HG02798 (cell line): ENCODE measurements around the gene POU6F1.
"Not testable (repeated sequence)": the region's sequence is repeated elsewhere in the genome, so short reads cannot be mapped to it uniquely, and the experiment has no call there.

Source experiments
- ATAC-seq: cut with Tn5 transposase; IDR thresholded peaks from one replicate; pipeline ENCODE4 v1.9.1; 2021; ENCODE audit warnings: mild to moderate bottlenecking; ENCODE audit not compliant: unreplicated experiment, poor library complexity

POU6F1 gene, protein sequence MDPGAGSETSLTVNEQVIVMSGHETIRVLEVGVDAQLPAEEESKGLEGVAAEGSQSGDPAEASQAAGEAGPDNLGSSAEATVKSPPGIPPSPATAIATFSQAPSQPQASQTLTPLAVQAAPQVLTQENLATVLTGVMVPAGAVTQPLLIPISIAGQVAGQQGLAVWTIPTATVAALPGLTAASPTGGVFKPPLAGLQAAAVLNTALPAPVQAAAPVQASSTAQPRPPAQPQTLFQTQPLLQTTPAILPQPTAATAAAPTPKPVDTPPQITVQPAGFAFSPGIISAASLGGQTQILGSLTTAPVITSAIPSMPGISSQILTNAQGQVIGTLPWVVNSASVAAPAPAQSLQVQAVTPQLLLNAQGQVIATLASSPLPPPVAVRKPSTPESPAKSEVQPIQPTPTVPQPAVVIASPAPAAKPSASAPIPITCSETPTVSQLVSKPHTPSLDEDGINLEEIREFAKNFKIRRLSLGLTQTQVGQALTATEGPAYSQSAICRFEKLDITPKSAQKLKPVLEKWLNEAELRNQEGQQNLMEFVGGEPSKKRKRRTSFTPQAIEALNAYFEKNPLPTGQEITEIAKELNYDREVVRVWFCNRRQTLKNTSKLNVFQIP

GRCh38 chr12:51217968-51218606 is at the start of gene POU6F1:
Gene POU6F1, minus strand, starts transcription at chr12:51218062. Its CDS starts 11,226 bp downstream, at chr12:51206836.
- ATAC-seq = peak; percentile 74

GRCh38 chr12:51265024-51265423 is 47.2 kb upstream of the POU6F1 start:
- ATAC-seq = peak; percentile 51

DNA sequence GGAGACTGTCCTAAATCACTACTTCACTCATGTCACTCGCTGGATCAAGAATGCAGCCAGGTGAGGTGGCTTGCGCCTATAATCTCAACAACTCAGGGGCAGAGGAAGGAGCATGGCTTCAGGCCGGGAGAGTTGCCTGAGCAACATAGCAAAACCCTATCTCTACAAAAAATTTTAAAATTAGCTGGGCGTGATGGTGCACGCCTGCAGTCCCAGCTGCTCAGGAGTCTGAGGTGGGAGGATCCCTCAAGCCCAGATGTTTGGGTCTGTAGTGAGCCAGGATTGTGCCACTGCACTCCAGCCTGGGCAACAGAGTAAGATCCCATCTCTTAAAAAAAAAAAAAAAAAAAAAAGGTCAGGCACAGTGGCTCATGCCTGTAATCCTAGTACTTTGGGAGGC is 46.4 kb upstream of the POU6F1 start:
- no peak for ATAC-seq

DNA sequence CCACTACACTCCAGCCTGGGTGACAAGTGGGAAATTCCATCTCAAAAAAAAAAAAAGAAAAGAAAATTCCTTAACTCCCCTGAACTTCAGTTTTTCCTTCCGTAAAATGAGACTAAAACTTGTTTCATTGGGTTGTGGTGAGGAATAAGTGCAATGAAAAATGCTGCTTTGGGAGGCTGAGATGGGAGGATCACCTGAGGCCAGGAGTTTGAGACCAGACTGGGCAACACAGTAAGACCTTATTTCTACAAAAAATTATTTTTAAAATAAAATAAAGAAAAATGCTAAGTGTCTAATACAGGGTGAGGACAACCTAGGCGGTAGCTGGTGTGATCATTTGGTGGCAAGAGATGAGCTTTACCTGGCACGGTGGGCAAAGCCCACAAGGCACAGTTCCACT is 45.5 kb upstream of the POU6F1 start:
- ATAC-seq = no peak

GRCh38 chr12:51262758-51263177 is 44.9 kb upstream of the POU6F1 start:
- no peak for ATAC-seq

GRCh38 chr12:51259600-51259999 is 41.7 kb upstream of the POU6F1 start:
- not testable (repeated sequence) for ATAC-seq

DNA sequence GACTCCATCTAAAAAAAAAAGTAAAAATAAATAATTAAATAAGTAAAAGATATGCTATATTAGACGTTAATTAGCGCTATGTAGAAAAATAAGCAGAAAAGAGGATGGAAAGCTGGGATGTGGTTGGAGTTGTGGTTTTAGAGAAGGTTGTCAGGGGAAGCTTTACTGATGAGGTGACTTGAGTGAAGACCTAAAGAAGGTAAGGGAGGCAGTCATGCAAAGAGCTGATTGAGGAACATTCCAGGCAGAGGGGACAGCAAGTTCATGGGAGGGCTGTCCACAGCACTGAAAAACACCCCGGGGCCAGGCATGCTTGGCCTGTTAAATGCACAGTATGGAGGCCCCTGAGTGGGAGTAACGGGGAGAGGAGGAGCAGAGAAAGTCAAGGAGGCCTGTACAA is 36.7 kb upstream of the POU6F1 start:
- no peak for ATAC-seq

- ATAC-seq = no peak
Observed at GRCh38 chr12:51253276-51253675, 35.4 kb upstream of the POU6F1 start.

GRCh38 chr12:51247523-51248206 is 29.8 kb upstream of the POU6F1 start:
- ATAC-seq = no peak

- no peak for ATAC-seq
Observed at GRCh38 chr12:51246254-51246853, 28.5 kb upstream of the POU6F1 start.

- ATAC-seq = no peak
Observed at GRCh38 chr12:51245476-51246253, 27.8 kb upstream of the POU6F1 start.

DNA sequence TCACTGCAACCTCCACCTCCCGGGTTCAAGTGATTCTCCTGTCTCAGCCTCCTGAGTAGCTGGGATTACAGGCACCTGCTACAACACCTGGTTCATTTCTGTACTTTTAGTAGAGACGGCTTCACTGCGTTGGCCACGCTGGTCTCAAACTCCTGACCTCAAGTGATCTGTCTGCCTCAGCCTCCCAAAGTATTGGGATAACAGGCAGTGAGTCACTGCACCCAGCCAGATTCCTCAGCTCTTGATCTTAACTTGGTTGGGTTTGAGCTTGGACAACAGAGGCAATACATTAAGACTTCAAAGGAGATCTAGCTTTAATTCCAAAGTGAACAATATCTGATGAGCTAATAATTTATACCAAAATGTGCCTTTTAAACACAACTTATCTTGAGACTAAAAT is 26.4 kb upstream of the POU6F1 start:
- ATAC-seq = no peak

- no peak for ATAC-seq
Observed at GRCh38 chr12:51242876-51243275, 25.0 kb upstream of the POU6F1 start.

GRCh38 chr12:51242120-51242519 is 24.3 kb upstream of the POU6F1 start:
- ATAC-seq = no peak

DNA sequence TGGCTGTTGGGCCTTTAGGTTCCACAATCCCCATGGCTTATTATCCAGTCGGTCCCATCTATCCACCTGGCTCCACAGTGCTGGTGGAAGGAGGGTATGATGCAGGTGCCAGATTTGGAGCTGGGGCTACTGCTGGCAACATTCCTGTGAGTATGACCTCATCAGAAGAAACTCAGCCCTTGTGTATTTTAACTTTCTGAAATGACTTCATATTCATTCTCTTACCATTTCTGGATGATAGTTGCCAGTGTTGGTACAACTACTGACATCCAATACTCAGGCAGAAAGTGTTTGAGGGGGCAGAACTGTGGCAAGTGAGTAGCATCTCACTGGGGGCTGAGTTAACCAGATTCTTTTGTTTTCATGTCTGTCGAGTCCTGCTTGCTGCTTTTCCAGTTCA is 23.1 kb upstream of the POU6F1 start:
- ATAC-seq = no peak

DNA sequence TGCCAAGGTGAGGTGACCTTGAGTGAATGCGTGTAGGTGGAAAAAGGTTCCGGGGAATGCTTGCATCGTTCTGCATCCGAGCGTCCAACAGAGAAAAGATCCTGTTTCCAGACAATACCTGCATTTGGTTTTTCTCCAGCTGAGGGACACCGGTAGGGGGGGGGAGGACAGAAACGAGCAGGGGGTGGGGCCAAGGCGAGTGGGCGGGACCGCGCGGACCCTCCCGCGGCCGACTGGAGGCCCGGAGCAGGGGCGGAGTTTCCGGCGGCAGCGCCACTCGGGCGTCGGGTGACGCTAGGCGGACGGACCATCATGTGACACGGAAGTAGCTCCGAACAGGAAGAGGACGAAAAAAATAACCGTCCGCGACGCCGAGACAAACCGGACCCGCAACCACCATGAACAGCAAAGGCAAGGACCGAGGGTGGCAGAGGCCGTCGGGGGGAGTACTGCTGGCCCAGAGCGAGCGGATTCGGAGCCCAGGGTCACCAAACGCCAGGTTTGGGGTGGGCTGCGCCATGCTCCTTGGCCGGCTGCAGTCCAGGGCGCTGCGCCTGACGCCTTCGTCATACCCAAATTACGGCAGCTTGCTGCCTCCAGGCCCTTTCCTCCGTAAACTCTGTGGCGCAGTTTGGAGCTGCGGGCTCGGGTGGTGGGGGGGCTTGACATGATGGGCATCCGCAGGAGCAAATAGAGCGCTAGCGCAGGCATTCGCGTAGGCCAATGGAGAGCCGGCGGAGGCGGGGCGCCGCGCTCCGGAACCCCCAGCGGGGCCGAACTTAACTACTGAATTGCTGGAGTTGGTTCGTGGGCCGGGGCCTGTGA is 20.9 kb upstream of the POU6F1 start, which contains the start of gene DAZAP2:
TSS of gene DAZAP2 (plus strand) at position 317 of the 825 bp plus-strand sequence. CDS start at position 399, 82 bp downstream.
- peak; percentile 94 for ATAC-seq

- ATAC-seq = peak; percentile 3
Observed at GRCh38 chr12:51238037-51238509, 20.2 kb upstream of the POU6F1 start.

GRCh38 chr12:51234530-51234929 is 16.7 kb upstream of the POU6F1 start:
- ATAC-seq = no peak
